HepG2 (cell line): ENCODE measurements around the gene PTGIR.

Source experiments
- HOXA7 ChIP-seq: sonication (generic); formaldehyde crosslinking; IDR thresholded peaks from 2 replicates; pipeline ENCODE4 v1.8.1; 2022; ENCODE audit warnings: mild to moderate bottlenecking, missing genetic modification reagents, moderate library complexity
- TF ChIP-seq, protein P1 (sequence below): sonication (generic); formaldehyde crosslinking; IDR thresholded peaks from 2 replicates; pipeline ENCODE4 v1.8.1; 2023; ENCODE audit warnings: mild to moderate bottlenecking, missing genetic modification reagents, borderline replicate concordance
- TF ChIP-seq, protein P2 (sequence below): IDR thresholded peaks from 2 replicates; pipeline ENCODE4 v1.6.1; 2016; ENCODE audit warnings: missing genetic modification reagents, missing compliant biosample characterization

GRCh38 chr19:46610413-46610775 lies 14.5 kb downstream of the PTGIR start:
- TF ChIP-seq, protein P1, sequence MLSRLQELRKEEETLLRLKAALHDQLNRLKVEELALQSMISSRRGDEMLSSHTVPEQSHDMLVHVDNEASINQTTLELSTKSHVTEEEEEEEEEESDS = no peak
- TF ChIP-seq, protein P2, sequence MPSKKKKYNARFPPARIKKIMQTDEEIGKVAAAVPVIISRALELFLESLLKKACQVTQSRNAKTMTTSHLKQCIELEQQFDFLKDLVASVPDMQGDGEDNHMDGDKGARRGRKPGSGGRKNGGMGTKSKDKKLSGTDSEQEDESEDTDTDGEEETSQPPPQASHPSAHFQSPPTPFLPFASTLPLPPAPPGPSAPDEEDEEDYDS (CRISPR knock-in tag) = no peak
- no peak for TF ChIP-seq HOXA7 (CRISPR knock-in tag)
